ENCODE measurements around the gene RAB44.

- TF ChIP-seq CTCF (IDR thresholded peaks at IDR 0.05) (no peak), GABPA (IDR thresholded peaks at IDR 0.05; ENCODE audit: low read depth) (no peak), SIN3A (IDR thresholded peaks at IDR 0.05; ENCODE audit: borderline replicate concordance, low read depth, low read length) (no peak), RFX5 (IDR thresholded peaks at IDR 0.05; ENCODE audit: low read length) (no peak), CHD2 (IDR thresholded peaks at IDR 0.05; ENCODE audit: low read length, partially characterized antibody) (no peak), POLR2AphosphoS5 (IDR thresholded peaks at IDR 0.05; ENCODE audit: low read depth, low read length) (no peak), USF2 (IDR thresholded peaks at IDR 0.05; ENCODE audit: borderline replicate concordance, low read depth, low read length) (no peak), MAX (IDR thresholded peaks at IDR 0.05; ENCODE audit: low read depth) (no peak), JUND (IDR thresholded peaks at IDR 0.05) (no peak), EP300 (IDR thresholded peaks at IDR 0.05; ENCODE audit: borderline replicate concordance in 1 of 2, low read depth in 1 of 2, low read length in 1 of 2) (no peak), TEAD4 (IDR thresholded peaks at IDR 0.05; ENCODE audit: borderline replicate concordance, insufficient read depth) (no peak)
These were observed 6.6 kb upstream of the RAB44 start for GRCh38 chr6:36691011-36691410.

Measured in SK-N-SH (cell line).